HG03039 (cell line): ENCODE measurements around the gene KCTD15.

Source experiments
- ATAC-seq: cut with Tn5 transposase; IDR thresholded peaks from one replicate; pipeline ENCODE4 v1.9.1; 2021; ENCODE audit warnings: mild to moderate bottlenecking, moderate library complexity; ENCODE audit not compliant: unreplicated experiment

Gene KCTD15

GRCh38 chr19:33845498-33845897 is 48.8 kb downstream of the KCTD15 start:
- no peak for ATAC-seq

- no peak for ATAC-seq
Measured at GRCh38 chr19:33849551-33850147, 53.0 kb downstream of the KCTD15 start.

- ATAC-seq: no peak
Measured at GRCh38 chr19:33859016-33859415, 62.3 kb downstream of the KCTD15 start.

GRCh38 chr19:33860312-33861090 is 63.8 kb downstream of the KCTD15 start:
- no peak for ATAC-seq

- ATAC-seq: no peak
Measured at GRCh38 chr19:33861950-33862349, 65.3 kb downstream of the KCTD15 start.

- no peak for ATAC-seq
Measured at GRCh38 chr19:33862981-33863380, 66.3 kb downstream of the KCTD15 start.

GRCh38 chr19:33863436-33863835 is 66.8 kb downstream of the KCTD15 start:
- no peak for ATAC-seq

- ATAC-seq: no peak
Measured at GRCh38 chr19:33864311-33864850, 67.7 kb downstream of the KCTD15 start.

- ATAC-seq: no peak
Measured at GRCh38 chr19:33865306-33865705, 68.6 kb downstream of the KCTD15 start.
